ENCODE data around the gene UBE2L3. TPM values are rescaled to one million over a fixed set of nuclear protein-coding genes. Genes with fewer than 3 reads are reported as not detected.

UBE2L3 gene
- polyA plus RNA-seq, 2 of the 4 experiments (the other 2 are of a cell fraction): 54.9 to 55.6 TPM

GRCh38 chr22:21657360-21658032, 90.0 kb downstream of the UBE2L3 start (continued):
- TF ChIP-seq ZFP36 (IDR thresholded peaks at IDR 0.05; ENCODE audit: borderline replicate concordance, partially characterized antibody) (no peak), FOSB (CRISPR knock-in tag; IDR thresholded peaks at IDR 0.05) (no peak), PBX3 (IDR thresholded peaks at IDR 0.05) (no peak; the same call in 1 of the 2 replicates), E2F6 (IDR thresholded peaks at IDR 0.05; ENCODE audit: borderline replicate concordance, low read depth) (peak; percentile 71), TP53 (CRISPR knock-in tag; IDR thresholded peaks at IDR 0.05) (no peak), CHD4 (IDR thresholded peaks at IDR 0.05; ENCODE audit: borderline replicate concordance) (no peak), RFX5 (IDR thresholded peaks at IDR 0.05) (no peak), EHF (CRISPR knock-in tag; IDR thresholded peaks at IDR 0.05) (no peak), RCOR1 (IDR thresholded peaks at IDR 0.05; ENCODE audit: low read depth, low read length) (no peak), RARB (CRISPR knock-in tag; IDR thresholded peaks at IDR 0.05) (no peak), CBX2 (IDR thresholded peaks at IDR 0.05; ENCODE audit: borderline replicate concordance, low read depth) (no peak), JUN (IDR thresholded peaks at IDR 0.05) (no peak; a peak in 1 of 5 replicates)

- ChIA-PET POLR2A (interaction anchor here (0.7 kb wide), 1 partner anchor 31 kb away, joined by 6 read pairs; no protein-coding TSS in a partner anchor), CTCF (interaction anchor here (1.4 kb wide), 2 partner anchors 13 to 17 kb away, joined by 4 to 6 read pairs; partner anchors contain the start of gene SDF2L1)
- no peak for FAIRE-seq
Measured at GRCh38 chr22:21659864-21660525, 92.5 kb downstream of the UBE2L3 start.

GRCh38 chr22:21660904-21661303, 93.4 kb downstream of the UBE2L3 start:
- Histone ChIP-seq H3K4me3 (no peak overlapping the region), H3K4me1 (0 out of 3 replicates have a peak, but pooled peaks cover 4% of the 10 kb centered on the region), H3K9me3 (no peaks in the 10 kb centered on the region), H3K27ac (no peak overlapping the region), H3K4me2 (no peak overlapping the region)
- TF ChIP-seq HES2 (IDR thresholded peaks at IDR 0.05) (no peak), MAX (IDR thresholded peaks at IDR 0.05) (no peak), E2F6 (IDR thresholded peaks at IDR 0.05; ENCODE audit: borderline replicate concordance, low read depth) (no peak), JUNB (IDR thresholded peaks at IDR 0.05) (no peak), CBX8 (IDR thresholded peaks at IDR 0.05) (no peak), USF2 (IDR thresholded peaks at IDR 0.05) (no peak), CBX2 (IDR thresholded peaks at IDR 0.05; ENCODE audit: borderline replicate concordance, low read depth) (no peak), REST (IDR thresholded peaks at IDR 0.05) (no peak), KDM1A (IDR thresholded peaks at IDR 0.05; ENCODE audit: low read depth) (no peak)
- FAIRE-seq (no peak), DNase-seq (ENCODE audit: low read depth in 1 of 2, low spot score in 1 of 2) (no peak), ATAC-seq (no peak)
- ChIA-PET CTCF (interaction anchor here (1.4 kb wide), 2 partner anchors 14 to 18 kb away, joined by 4 to 6 read pairs; partner anchors contain the start of gene SDF2L1), POLR2A (no interaction called here)
- WGBS (ENCODE audit: missing lambda C conversion rate): 73% methylated on average over 5 of the region's 7 CpGs

More at GRCh38 chr22:21659864-21660525, 92.5 kb downstream of the UBE2L3 start:
- no peak for DNase-seq (ENCODE audit: low read depth in 1 of 2, low spot score in 1 of 2)
- 0 out of 3 replicates have a peak, but pooled peaks cover 4% of the 10 kb centered on the region for H3K4me1 ChIP-seq
- no peak for TF ChIP-seq CTCF (IDR thresholded peaks at IDR 0.05)
- peak; percentile 56 for TF ChIP-seq MAFK (IDR thresholded peaks at IDR 0.05; ENCODE audit: partially characterized antibody)
- H3K9me3 ChIP-seq: no peaks in the 10 kb centered on the region
- H3K27ac ChIP-seq: no peak overlapping the region
- WGBS (ENCODE audit: missing lambda C conversion rate): 73% methylated on average over 6 of the region's 7 CpGs
- ATAC-seq: no peak
- H3K4me2 ChIP-seq: no peak overlapping the region
- H3K4me3 ChIP-seq: no peak overlapping the region

Data from A549 (cell line).